HUES48 (cell line): ENCODE measurements around the gene POLE3.
"Not testable (repeated sequence)": the region's sequence is repeated elsewhere in the genome, so short reads cannot be mapped to it uniquely, and the experiment has no call there.

ENCODE experiments used
- H3K27ac ChIP-seq: one replicate; pipeline ENCODE4 v1.7.0; 2013; ENCODE audit warnings: low read depth, low read length, inconsistent platforms
- H3K27me3 ChIP-seq: 2 replicates; pipeline ENCODE4 v1.6.1; 2013; ENCODE audit warnings: mild to moderate bottlenecking, low read length; ENCODE audit not compliant: control insufficient read depth, insufficient read depth
- H3K36me3 ChIP-seq: 2 replicates; pipeline ENCODE4 v1.6.1; 2013; ENCODE audit warnings: low read length; ENCODE audit not compliant: control insufficient read depth, insufficient read depth
- H3K4me1 ChIP-seq: 2 replicates; pipeline ENCODE4 v1.6.1; 2013; ENCODE audit warnings: mild to moderate bottlenecking, low read length; ENCODE audit not compliant: control insufficient read depth, insufficient read depth
- H3K4me3 ChIP-seq: 2 replicates; pipeline ENCODE4 v1.5.1; 2013; ENCODE audit warnings: mild to moderate bottlenecking, low read depth, low read length
- H3K9ac ChIP-seq: 2 replicates; pipeline ENCODE4 v1.6.1; 2013; ENCODE audit warnings: mild to moderate bottlenecking, low read depth, low read length, moderate library complexity
- H3K9me3 ChIP-seq: 2 replicates; pipeline ENCODE4 v1.6.1; 2013; ENCODE audit warnings: low read length; ENCODE audit not compliant: control insufficient read depth, insufficient read depth

POLE3 gene

GRCh38 chr9:113428062-113428615, 17.7 kb upstream of the POLE3 start:
- no peaks in the 10 kb centered on the region for H3K36me3 ChIP-seq
- H3K9ac ChIP-seq: no peak overlapping the region
- no peak overlapping the region for H3K27ac ChIP-seq
- H3K27me3 ChIP-seq: no peaks in the 10 kb centered on the region
- no peak overlapping the region for H3K4me3 ChIP-seq
- no peaks in the 10 kb centered on the region for H3K9me3 ChIP-seq
- H3K4me1 ChIP-seq: peaks cover 8% of the 10 kb centered on the region; the same call in 1 of the 2 replicates

DNA sequence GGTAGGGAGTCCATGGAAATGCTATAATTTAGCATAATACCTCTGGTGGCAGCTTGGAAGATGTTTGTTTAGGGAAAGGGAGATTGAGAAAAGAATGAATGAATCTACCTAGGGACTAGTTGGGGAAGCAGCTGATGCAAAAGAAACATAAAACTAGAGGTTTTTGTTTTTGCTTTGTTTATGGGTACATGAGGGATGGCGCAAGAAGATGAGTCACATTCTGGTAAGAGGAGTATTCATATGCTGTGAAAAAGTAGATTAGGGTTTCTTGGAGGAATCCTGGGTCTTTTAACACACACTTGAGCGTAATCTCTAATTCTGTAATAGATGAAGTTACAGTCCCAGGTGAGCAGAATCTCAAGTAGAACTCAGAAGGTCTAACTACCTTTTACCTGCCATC, 17.2 kb upstream of the POLE3 start:
- no peaks in the 10 kb centered on the region for H3K36me3 ChIP-seq
- no peak overlapping the region for H3K4me3 ChIP-seq
- peaks cover 8% of the 10 kb centered on the region; the same call in 1 of the 2 replicates for H3K4me1 ChIP-seq
- H3K27ac ChIP-seq: no peak overlapping the region
- no peak overlapping the region for H3K9ac ChIP-seq
- H3K27me3 ChIP-seq: no peaks in the 10 kb centered on the region
- H3K9me3 ChIP-seq: no peaks in the 10 kb centered on the region

DNA sequence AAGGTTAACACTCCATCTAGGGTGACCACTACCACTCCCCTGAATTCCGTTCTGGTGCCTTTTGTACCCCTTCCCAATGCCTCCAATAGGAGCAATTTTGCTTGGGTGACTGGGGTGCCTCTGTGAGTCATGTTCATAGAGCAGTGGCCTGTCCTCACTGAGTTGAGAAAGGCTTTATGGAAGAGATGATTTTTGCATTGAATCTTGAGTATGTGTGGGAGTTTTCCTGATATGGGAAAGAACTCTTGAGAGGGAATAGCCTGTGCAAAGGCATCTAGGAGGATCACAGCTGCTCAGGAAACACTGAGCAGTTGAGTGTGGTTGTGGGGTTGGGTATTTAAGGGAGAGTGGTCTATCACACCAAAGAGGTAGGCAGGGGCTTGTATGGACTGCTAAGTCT, 16.2 kb upstream of the POLE3 start:
- Histone ChIP-seq H3K4me1 (peaks cover 8% of the 10 kb centered on the region; the same call in 1 of the 2 replicates), H3K4me3 (no peak overlapping the region), H3K9ac (no peak overlapping the region), H3K27me3 (no peaks in the 10 kb centered on the region), H3K9me3 (no peaks in the 10 kb centered on the region), H3K27ac (no peak overlapping the region), H3K36me3 (no peaks in the 10 kb centered on the region)

- H3K9me3 ChIP-seq: no peaks in the 10 kb centered on the region
- no peak overlapping the region for H3K9ac ChIP-seq
- peaks cover 8% of the 10 kb centered on the region; the same call in 1 of the 2 replicates for H3K4me1 ChIP-seq
- no peaks in the 10 kb centered on the region for H3K27me3 ChIP-seq
- H3K4me3 ChIP-seq: no peak overlapping the region
- H3K36me3 ChIP-seq: no peaks in the 10 kb centered on the region
- no peak overlapping the region for H3K27ac ChIP-seq
These were observed 14.6 kb upstream of the POLE3 start for GRCh38 chr9:113425072-113425471.

DNA sequence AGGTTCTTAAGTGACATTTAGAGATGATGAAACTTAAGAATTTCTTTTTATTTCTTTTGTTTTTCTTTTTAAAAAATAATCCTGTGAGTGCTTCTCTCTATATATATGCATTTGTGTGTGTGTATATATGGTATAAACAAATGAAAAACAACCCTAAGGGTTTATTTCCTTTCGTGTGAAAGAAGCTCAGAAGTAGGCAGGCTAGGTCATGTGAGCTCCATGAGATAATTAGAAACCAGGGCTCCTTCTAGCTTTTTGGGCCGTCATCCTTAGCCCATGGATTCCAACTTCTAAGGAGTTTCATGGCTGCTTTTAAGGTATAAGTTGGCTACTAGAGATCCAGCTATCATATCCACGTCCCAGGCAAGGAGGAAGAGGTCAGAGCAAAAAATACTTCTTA, 11.3 kb upstream of the POLE3 start:
- Histone ChIP-seq H3K9me3 (no peaks in the 10 kb centered on the region), H3K4me3 (no peak overlapping the region), H3K36me3 (no peaks in the 10 kb centered on the region), H3K27ac (no peak overlapping the region), H3K27me3 (no peaks in the 10 kb centered on the region), H3K9ac (no peak overlapping the region), H3K4me1 (peaks cover 8% of the 10 kb centered on the region; the same call in 1 of the 2 replicates)

DNA sequence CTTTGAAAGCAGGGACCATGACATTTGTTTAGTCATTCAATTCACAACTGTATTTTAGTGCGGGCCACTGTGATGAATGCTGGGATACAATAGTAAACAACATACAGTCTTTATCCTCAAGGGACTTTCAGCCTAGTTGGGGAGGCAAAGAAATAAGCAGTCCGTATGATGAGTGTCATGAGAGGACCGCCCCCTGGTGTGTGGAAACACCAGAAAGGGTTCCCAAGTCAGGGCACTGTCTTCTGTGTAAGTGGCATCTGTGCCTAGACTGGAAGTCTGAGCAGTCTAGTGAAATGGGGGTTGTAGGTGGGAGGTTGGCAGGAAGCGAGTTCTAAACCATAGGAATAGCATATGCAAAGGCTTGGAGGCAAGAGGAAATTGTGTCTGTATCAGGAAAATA, 6.9 kb upstream of the POLE3 start:
- Histone ChIP-seq H3K9me3 (no peaks in the 10 kb centered on the region), H3K27ac (no peak overlapping the region), H3K4me3 (no peak overlapping the region), H3K36me3 (no peaks in the 10 kb centered on the region), H3K9ac (no peak overlapping the region), H3K27me3 (no peaks in the 10 kb centered on the region), H3K4me1 (no peaks in the 10 kb centered on the region)

DNA sequence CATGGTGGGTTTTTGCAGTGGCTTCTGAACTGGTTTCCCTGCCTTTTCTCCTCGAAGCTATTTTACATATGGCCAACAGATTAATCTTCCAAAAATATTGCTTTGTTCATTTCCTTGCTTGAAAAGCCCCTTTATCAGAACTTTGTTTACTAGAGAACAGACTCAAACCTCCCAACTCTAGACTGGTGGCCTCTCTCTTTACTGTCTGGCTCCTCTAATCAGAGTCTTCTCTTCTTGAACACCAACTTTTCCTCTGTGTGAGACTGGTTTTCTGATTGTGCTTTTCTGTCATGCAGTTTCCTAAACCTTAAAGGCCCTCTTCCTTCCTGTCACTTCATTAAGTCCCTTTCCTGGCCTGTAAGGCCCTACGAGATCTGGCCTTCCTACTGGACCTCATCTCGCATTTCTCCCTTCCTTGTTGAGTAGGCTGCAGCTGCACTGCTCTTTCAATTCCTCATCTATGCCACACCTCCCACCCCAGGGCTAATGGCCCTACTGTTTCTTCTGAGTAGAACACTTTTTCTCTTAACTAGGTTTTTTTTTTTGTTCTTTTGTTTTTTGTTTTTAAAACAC, 5.8 kb upstream of the POLE3 start:
- no peaks in the 10 kb centered on the region for H3K4me1 ChIP-seq
- no peaks in the 10 kb centered on the region for H3K9me3 ChIP-seq
- H3K36me3 ChIP-seq: no peaks in the 10 kb centered on the region
- no peaks in the 10 kb centered on the region for H3K27me3 ChIP-seq
- no peak overlapping the region for H3K9ac ChIP-seq
- no peak overlapping the region for H3K27ac ChIP-seq
- no peak overlapping the region for H3K4me3 ChIP-seq

DNA sequence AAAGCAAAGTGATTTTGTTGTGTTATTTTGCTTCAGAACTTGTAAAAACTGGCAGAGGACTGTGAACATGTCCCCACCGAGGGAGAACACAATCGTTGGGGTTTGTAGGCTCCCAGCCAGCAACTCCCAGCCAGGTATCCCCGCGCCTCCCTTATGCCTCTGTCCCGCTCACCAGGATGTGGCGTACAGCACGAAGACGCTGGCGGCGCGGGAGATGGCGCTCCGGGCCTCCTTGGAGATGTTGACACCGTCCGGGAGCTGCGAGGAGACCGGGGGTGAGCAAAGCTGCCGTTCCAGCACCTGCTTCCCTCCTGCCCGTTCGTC, 630 bp downstream of the POLE3 start:
- no peaks in the 10 kb centered on the region for H3K9me3 ChIP-seq
- peak overlapping the region; percentile 94 for H3K9ac ChIP-seq
- no peaks in the 10 kb centered on the region for H3K27me3 ChIP-seq
- H3K4me3 ChIP-seq: peak overlapping the region; percentile 90
- H3K27ac ChIP-seq: peak overlapping the region; percentile 99
- peaks cover 20% of the 10 kb centered on the region for H3K36me3 ChIP-seq
- no peaks in the 10 kb centered on the region for H3K4me1 ChIP-seq

- Histone ChIP-seq H3K36me3 (peaks cover 20% of the 10 kb centered on the region), H3K4me3 (peak overlapping the region; percentile 90), H3K27ac (peak overlapping the region; percentile 99), H3K4me1 (no peaks in the 10 kb centered on the region), H3K9me3 (no peaks in the 10 kb centered on the region), H3K27me3 (no peaks in the 10 kb centered on the region), H3K9ac (peak overlapping the region; percentile 94)
These were observed 994 bp downstream of the POLE3 start for GRCh38 chr9:113409481-113409880.

DNA sequence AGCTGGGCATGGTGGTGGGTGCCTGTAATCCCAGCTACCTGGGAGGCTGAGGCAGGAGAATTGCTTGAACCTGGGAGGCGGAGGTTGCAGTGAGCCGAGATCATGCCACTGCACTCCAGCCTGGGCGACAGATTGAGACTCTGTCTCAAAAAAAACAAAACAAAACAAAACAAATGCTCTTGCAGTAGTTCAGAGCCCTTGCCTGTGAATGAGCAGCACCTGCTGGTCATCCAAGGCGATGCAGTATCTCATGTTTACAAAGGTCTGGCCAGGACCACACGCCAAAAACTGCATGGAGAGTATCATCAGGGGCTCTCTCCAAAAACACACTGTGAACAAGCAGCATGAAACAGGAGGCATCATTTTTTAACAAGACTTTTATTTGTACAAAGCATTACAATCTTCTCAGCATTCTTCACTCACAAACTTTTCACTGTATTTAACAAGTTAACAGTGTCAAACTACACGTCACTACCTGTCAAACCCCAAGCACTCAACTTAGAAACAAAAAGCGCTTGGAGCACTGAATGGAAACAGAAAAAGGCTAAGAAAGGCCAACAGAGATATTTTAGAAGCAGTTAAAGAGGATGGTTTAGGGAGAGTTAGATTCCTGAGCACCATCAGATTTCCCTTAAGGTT, 3.5 kb downstream of the POLE3 start:
- not testable (repeated sequence) for H3K27ac ChIP-seq, H3K27me3 ChIP-seq, H3K9me3 ChIP-seq, H3K9ac ChIP-seq, H3K4me3 ChIP-seq, H3K4me1 ChIP-seq
- peaks cover 20% of the 10 kb centered on the region for H3K36me3 ChIP-seq

- H3K27me3 ChIP-seq, H3K27ac ChIP-seq: not testable (repeated sequence)
These were observed 4.1 kb downstream of the POLE3 start for GRCh38 chr9:113406353-113406752.

More at GRCh38 chr9:113406353-113406752, 4.1 kb downstream of the POLE3 start:
- H3K36me3 ChIP-seq: peaks cover 20% of the 10 kb centered on the region
- not testable (repeated sequence) for H3K9ac ChIP-seq, H3K4me1 ChIP-seq, H3K4me3 ChIP-seq, H3K9me3 ChIP-seq
